Activated CD4-positive, alpha-beta T cell treated with anti-CD3 and anti-CD28 coated beads, Interleukin-10, Interleukin-2, amounts not matched to agents 100 ng/mL and 50 ng/mL, durations not matched to agents 16 hours and 8 hours (primary cell): ENCODE measurements around the gene LHX3.

Experiments used
- DNase-seq: peaks from one replicate; pipeline ENCODE4 v3.0.0-alpha.2; 2020

LHX3 gene

DNA sequence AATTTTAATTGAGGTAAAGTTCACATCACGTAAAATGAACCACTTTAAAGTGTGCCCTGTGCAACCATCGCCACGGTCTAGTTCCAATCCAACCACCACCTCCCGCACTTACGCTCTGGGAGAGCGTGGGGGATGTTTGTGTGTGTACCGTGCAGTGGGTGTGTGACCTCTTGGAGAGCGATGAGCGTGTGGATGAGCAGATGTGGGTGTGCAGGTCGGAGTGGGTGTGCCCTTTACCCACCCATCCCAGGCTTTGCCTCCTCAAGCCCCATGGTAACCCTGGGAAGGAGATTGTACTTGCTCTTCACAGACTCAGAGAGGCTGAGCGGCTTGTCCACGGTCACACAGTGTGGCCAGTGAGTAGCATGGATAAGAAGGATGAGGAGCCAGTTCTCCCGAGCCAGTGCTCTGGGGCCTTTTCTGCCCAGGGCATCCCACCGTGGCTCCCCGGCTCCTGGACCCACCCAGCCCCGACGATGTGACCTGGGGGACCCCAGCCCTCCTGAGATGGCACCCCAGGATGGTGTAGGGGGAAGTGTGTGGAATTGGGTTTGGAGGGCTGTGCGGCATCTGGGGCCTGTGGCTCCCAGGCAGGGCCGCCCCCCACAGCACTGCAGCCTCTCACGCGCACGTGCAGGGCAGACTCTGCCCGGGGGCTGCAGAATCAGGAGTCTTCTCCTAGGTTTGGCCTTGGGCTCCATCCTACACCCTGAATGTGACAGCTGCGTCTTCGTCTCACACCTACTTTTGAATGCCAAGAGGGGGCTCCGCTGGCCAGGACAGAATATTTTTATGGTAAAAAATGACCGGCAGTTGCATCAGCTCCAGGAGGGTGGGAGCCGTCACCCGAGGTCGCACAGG lies 13.6 kb downstream of the LHX3 start:
- no peak for DNase-seq

GRCh38 chr9:136190656-136191055 lies 14.3 kb downstream of the LHX3 start:
- DNase-seq: no peak

DNA sequence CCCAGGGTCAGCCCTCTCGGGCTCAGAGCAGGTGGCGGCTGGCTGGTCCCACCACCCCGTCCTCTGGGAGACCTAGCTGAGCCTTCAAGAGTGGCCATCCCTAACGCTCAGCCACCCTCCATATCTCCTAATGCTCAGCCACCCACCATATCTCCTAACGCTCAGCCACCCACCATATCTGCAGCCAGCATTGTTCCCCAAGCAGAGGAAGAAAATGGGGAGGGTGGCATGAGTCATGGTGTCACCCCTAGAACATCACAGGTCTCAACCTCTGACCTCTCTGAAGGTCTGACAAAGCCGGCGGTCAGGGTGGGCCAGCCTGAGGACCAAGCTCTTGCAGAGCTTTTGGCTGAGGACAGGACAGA lies 14.7 kb downstream of the LHX3 start:
- DNase-seq: no peak

GRCh38 chr9:136189394-136190236 lies 15.3 kb downstream of the LHX3 start:
- DNase-seq: no peak

- DNase-seq: no peak
Measured at GRCh38 chr9:136187683-136188586, 17.0 kb downstream of the LHX3 start.

DNA sequence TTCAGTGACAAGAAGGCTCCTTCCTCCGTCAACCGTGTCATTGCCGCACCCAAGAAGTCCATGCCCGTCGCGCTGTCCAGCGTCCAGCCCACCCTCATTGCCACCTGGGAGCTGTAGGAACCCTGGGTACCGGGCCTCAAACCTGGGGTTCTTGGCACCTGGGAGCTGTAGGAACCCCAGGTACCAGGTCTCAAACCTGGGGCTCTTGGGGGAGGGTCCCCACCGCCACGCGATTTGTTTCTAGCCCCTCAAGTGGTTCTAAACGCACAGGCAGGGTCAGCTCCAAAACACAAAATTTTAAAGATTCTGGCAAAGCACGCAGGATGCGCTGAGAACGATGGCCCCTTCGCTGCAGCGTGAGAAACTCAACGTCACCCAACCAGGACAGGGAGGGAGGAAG lies 17.7 kb downstream of the LHX3 start:
- no peak for DNase-seq

- no peak for DNase-seq
Measured at GRCh38 chr9:136186386-136186785, 18.5 kb downstream of the LHX3 start.

DNA sequence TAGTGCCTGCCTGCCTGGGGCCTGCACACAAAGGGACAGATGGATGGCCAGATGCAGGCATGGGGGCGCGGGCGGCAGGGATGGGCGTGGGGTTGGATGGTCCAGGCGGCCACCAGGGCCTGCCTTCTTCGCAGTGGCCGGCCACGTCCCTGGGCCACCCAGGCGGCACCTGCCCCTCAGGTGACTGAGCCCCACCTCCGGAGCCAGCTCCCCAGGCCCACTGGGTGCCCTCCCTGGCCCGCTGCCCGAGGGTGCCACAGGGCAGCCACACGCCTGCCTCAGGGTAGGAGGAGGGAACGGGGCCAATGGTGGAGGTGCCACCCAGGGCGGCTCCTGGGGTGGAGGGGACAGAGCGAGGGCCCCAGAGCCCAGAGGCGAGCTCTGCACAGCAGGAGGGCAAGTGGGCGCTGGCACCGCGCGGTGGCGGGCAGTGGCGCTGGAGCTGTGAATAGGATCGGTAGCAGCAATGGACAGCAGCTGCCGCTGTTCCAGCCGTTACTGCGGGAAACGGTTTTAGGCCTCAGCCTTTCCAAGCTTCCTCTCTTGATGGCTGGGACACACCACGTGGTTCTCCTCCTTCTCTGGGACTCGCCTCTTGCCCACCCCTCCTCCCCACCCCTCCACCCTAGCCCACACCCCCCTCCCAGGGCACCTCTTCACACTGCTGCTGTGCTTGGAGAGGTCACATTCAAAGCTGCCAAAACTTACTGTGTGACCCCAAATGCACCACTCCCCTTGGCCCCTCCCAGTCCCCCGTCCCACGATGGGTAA lies 19.1 kb downstream of the LHX3 start:
- DNase-seq: no peak

- DNase-seq: no peak
Measured at GRCh38 chr9:136185066-136185465, 19.9 kb downstream of the LHX3 start.

DNA sequence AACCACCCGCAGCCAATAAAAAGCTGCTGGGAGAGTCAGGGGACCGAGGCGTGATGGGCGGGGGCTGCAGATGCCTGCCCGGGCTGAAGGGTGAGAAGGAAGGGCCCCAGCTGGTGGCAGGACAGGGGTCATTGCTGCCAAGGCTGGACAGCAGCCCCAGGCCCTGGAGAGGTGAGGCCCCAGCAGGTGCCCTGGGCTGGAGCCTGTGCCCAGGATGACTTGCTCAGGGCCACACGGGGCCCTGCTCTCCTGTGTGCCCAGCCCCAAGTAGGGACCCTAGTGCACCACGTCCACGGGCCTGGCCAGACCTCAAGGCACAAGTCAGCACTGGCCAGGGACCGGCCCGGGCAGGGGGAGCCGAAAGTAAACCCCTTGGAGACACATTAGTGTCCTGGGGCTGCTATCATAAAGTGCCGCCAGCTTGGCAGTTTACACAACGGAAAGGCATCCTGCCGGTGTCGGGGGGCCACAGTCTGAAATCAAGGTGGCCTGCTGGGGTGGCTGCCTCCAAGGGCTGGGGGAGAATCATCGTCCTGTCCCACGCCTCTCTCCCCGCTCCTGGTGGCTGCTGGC lies 22.0 kb downstream of the LHX3 start:
- no peak for DNase-seq

- no peak for DNase-seq
Measured at GRCh38 chr9:136182420-136182787, 22.5 kb downstream of the LHX3 start.

- no peak for DNase-seq
Measured at GRCh38 chr9:136181784-136182419, 23.0 kb downstream of the LHX3 start.

DNA sequence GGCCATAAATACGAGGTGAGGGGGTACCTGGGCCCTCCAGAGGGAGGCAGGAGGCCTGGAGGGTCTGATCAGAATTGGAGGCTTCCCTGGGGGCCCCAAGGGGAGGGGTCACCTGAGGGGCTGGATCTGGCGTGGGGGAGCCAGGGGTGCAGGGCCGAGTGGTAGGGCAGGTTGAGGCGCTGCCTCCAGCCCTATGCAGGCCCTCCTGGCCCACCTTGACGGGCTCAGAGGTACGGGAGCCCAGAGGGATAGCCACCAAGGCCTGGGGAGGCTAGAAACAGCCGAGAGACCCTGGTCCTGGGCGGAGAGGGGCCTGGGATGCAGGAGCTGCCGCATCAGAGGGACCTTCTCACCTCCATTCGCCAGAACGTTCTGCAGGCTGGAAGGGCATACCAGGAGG lies 24.3 kb downstream of the LHX3 start:
- DNase-seq: no peak

- DNase-seq: no peak
Measured at GRCh38 chr9:136179761-136180160, 25.2 kb downstream of the LHX3 start.

- no peak for DNase-seq
Measured at GRCh38 chr9:136179101-136179616, 25.8 kb downstream of the LHX3 start.

- DNase-seq: no peak
Measured at GRCh38 chr9:136178773-136179075, 26.2 kb downstream of the LHX3 start.

DNA sequence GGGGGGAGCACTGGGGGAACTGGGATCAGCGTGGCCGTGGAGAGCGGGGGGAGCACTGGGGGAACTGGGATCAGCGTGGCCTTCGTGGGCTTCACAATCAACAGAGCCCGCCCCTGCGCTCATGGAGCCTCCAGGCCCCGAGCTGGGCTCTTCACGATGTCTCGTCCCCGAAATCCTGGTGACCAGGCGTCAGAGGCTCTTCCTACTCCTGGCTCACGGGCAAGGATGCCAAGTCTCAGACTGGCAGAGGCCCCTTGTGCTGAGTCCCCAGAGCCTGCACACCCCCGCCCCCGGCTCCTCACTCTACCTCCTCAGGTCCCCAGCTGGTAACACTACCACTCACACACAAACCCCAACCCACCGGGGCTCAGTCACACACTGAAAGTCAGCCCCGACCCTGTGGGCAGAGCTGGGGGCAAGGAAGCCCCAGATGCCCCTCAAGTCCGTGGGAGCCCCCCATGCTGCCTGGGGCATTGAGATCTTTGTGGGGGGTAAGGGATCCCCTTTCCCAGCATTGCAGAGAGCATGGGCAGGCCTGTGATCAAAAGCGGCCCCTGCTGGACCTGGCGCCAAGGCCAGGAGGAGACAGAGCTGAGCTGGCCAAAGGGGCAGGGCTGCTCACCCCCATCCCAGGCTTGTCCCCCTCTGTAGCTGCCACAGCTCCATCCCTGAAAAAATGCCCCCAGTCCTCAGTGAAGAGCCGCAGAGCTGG lies 26.7 kb downstream of the LHX3 start:
- DNase-seq: no peak

GRCh38 chr9:136177224-136177623 lies 27.7 kb downstream of the LHX3 start:
- DNase-seq: no peak

GRCh38 chr9:136175616-136176197 lies 29.2 kb downstream of the LHX3 start:
- DNase-seq: no peak
